Pancreas (tissue), 10 donors: Measurements from ENCODE around the gene RIMS3. TPM values are rescaled to one million over a fixed set of nuclear protein-coding genes. Genes with fewer than 3 reads are reported as not detected.

ENCODE experiments used
- ATAC-seq, 4 donors: fragments of 200-7000 bp; cut with Tn5 transposase; one replicate each; pipeline versions ENCODE4 v1.8.0 to v1.9.1; 2020; ENCODE audit warnings: mild to moderate bottlenecking in 4 of 4, moderate library complexity in 4 of 4
- DNase-seq, 6 donors: peaks; one replicate each; pipeline ENCODE4 v3.0.0-alpha.2; 2020
- FAIRE-seq: peaks from 2 replicates; lab custom pipeline; 2012; peaks lifted over from hg19 to GRCh38; lab: Jason Lieb, UNC
- H3K27ac ChIP-seq, 4 donors: fragments of 200-600 bp; sonication (generic); 1 replicate in 3 of 4; 2 replicates in 1 of 4; pipeline versions ENCODE4 v1.5.0 to v1.8.0; 2020
- H3K27me3 ChIP-seq, 4 donors: fragments of 200-600 bp; one replicate each; pipeline ENCODE4 v1.8.0; 2021
- H3K36me3 ChIP-seq, 3 donors: fragments of 200-600 bp; sonication (generic) in 1 of 3; one replicate each; pipeline versions ENCODE4 v1.5.0 to v1.8.0; 2020 to 2021
- H3K4me1 ChIP-seq, 3 donors: fragments of 200-600 bp; one replicate each; pipeline ENCODE4 v1.8.0; 2021
- H3K4me3 ChIP-seq, 4 donors: fragments of 200-600 bp; sonication (generic) in 2 of 4; one replicate each; pipeline versions ENCODE4 v1.5.0 to v1.8.0; 2020 to 2021
- H3K9me3 ChIP-seq, 4 donors: fragments of 200-600 bp; one replicate each; pipeline ENCODE4 v1.8.0; 2021
- CTCF ChIP-seq, 4 donors: fragments of 200-600 bp; sonication (generic) in 3 of 4; IDR thresholded peaks; one replicate each; pipeline versions ENCODE4 v1.5.0 to v1.8.0; 2021; ENCODE audit warnings: antibody characterized with exemption in 4 of 4
- WGBS, 2 donors: extraction: QIAGEN DNeasy Blood & Tissue Kit; methylation state at CpG; one replicate each; pipeline ENCODE4 v1.1.7; 2013; 5-methylcytosine and 5-hydroxymethylcytosine counted together
- intact Hi-C, 3 donors: fragments of 100-400 bp; cut with DNase I; formaldehyde crosslinking; loops; one replicate each; pipeline versions ENCODE4 v1.11.1 to v1.14.2; 2022
- polyA plus RNA-seq, 2 donors: library from polyadenylated mRNA; stranded (reverse); fragments of 200-250 nt; gene quantifications; one replicate each; pipeline ENCODE4 v1.2.3, GENCODE V29; 2013
- total RNA-seq, 6 donors: library from RNA; stranded (reverse); fragmentation: NEBNext Ultra II Directional in 4 of 6; extraction: Animal tissue kit (Norgen Biotek cat#: 25700) in 4 of 6; gene quantifications; one replicate each; pipeline versions ENCODE4 v1.2.1 to v1.2.4, GENCODE V29; 2021 to 2023
- donor health status: healthy with polysubstance abuse.
- donor health status: DM: no; HTN: no; CAD: no; lungs with moderate emphysema.
- donor health status: DM: no; HTN: no; CAD: no.
- donor health status: control.
- donor health status: control.
- donor health status: Bipolar disorder and iron deficiency.
- donor health status: DM: yes; HTN: yes; CAD: no.
- donor health status: DM: no; HTN: no; CAD: no.
- donor health status: DM: no; HTN: no; CAD: no.
- donor health status: DM: yes; HTN: yes; CAD: no.

The RIMS3 gene
- total and polyA plus RNA-seq, 8 donors = 0.49 to 2.7 (median 0.66) TPM

DNA sequence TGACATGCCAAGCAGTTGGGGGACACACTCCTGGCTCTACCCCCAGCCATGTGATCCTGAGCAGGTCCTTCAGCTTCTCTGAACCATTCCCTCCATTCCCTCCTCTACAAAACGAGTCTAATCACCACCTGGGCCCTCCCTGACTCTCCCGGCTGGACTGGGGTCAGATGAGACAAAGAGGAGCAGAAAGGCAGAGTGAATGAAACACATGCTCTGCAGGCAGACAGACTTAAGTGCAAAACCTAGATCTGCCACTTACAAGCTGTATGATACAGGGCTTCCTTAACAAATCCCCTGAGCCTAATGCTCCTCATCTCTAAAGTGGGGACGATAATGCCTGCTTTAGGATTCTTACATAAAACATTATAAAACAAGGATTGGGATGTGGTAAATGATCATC lies 17.3 kb downstream of the RIMS3 start:
- 84 to 88% methylated on average over 3 of the region's 3 CpGs for WGBS, 2 donors
- no peak for FAIRE-seq
- intact Hi-C loops = no loop called here
- TF ChIP-seq CTCF (IDR thresholded peaks at IDR 0.05) = no peak
- Histone ChIP-seq H3K4me3 (no peak overlapping the region), H3K36me3 (no peaks in the 10 kb centered on the region), H3K27me3 (no peaks in the 10 kb centered on the region), H3K27ac (no peak overlapping the region), H3K9me3 (no peaks in the 10 kb centered on the region), H3K4me1 (no peaks in the 10 kb centered on the region)
- no peak for ATAC-seq
- DNase-seq = no peak

DNA sequence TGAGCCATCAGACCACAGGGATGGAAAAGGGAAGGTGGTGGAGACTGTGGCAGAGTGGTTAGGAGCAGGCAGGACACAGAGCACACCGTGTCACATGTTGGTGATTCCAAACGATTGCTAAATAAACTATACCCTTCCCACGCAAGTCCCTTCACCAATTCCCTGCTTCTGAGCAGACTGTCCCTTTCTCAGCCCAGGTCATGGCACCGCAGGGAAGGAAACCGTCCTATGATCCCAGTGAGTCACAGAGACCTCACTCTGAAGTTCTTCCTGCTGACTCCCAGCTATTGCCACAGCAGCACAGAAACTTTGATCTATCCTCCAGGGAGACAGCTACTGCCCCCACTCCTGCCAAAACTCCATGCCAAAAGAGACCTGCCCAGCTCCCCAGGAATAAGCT lies 19.2 kb downstream of the RIMS3 start:
- no peak for TF ChIP-seq CTCF (IDR thresholded peaks at IDR 0.05)
- WGBS, 2 donors = 67 to 86% methylated on average over 5 of the region's 5 CpGs
- no peak for ATAC-seq
- Histone ChIP-seq H3K4me3 (no peak overlapping the region), H3K27ac (no peak overlapping the region), H3K4me1 (no peaks in the 10 kb centered on the region), H3K36me3 (no peaks in the 10 kb centered on the region), H3K27me3 (no peaks in the 10 kb centered on the region), H3K9me3 (no peaks in the 10 kb centered on the region)
- no peak for DNase-seq
- intact Hi-C loops = no loop called here
- FAIRE-seq = no peak

GRCh38 chr1:40645118-40645680 lies 20.3 kb downstream of the RIMS3 start:
- Histone ChIP-seq H3K27ac (no peak overlapping the region), H3K4me1 (no peaks in the 10 kb centered on the region), H3K27me3 (no peaks in the 10 kb centered on the region), H3K4me3 (no peak overlapping the region), H3K9me3 (no peaks in the 10 kb centered on the region), H3K36me3 (no peaks in the 10 kb centered on the region)
- TF ChIP-seq CTCF (IDR thresholded peaks at IDR 0.05) = no peak
- intact Hi-C loops = no loop called here
- DNase-seq (no peak), ATAC-seq (no peak), FAIRE-seq (no peak)
- WGBS, 2 donors = 73 to 87% methylated on average over 5 of the region's 5 CpGs

DNA sequence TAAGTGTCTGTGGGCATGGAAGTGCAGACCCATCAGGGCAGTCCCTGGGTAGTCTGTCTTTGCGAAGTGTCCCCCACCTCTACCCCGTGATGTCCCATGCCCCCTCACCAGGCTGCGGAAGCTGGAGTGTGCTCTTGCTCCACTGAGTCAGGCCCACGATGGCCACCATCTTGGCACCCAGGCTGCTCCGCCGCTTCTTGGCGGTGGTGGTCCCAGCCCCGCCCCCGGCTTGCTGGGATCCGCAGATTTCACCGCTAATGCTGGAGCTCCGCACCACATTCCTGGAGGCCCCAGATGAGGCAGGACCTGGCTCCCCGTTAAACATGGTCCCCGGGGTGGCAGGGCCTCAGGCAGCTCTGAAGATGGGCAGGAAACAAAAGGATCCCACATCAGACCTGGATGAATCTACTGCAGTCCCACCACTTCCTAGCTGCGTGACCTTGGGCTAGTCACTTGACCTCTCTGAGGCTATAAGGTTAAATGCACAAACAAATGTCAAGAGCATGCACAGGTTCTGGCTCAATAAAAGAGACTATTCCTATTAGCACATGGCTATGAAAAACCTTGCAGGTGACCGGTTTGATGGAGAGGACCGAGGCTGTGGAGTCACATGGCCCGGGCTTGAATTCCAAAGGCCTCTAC lies 23.8 kb downstream of the RIMS3 start:
- Histone ChIP-seq H3K4me3 (no peak overlapping the region), H3K27ac (no peak overlapping the region), H3K9me3 (no peaks in the 10 kb centered on the region), H3K36me3 (no peaks in the 10 kb centered on the region), H3K27me3 (no peaks in the 10 kb centered on the region), H3K4me1 (no peaks in the 10 kb centered on the region)
- DNase-seq = no peak
- WGBS, 2 donors = 90 to 95% methylated on average over 18 of the region's 18 CpGs
- TF ChIP-seq CTCF (IDR thresholded peaks at IDR 0.05) = no peak
- ATAC-seq = no peak
- intact Hi-C loops = no loop called here
- FAIRE-seq = no peak
